Stimulated activated CD4-positive, alpha-beta T cell treated with anti-CD3 and anti-CD28 coated beads, Interleukin-15, amount 100 ng/mL, for 24 hours (primary cell): ENCODE measurements around the gene IL23R.

Experiments
- DNase-seq: peaks from one replicate; pipeline ENCODE4 v3.0.0-alpha.2; 2020

IL23R gene

GRCh38 chr1:67308136-67308535, 141.9 kb downstream of the IL23R start:
- DNase-seq: peak; percentile 31
